ENCODE results near the gene WWOX. TPM values are rescaled to one million over a fixed set of nuclear protein-coding genes. Genes with fewer than 3 reads are reported as not detected.
A peak's percentile ranks its signal among the peaks of the same experiment; 100 is the strongest.

The WWOX gene
- total RNA-seq, 1 donor from 2014 or later = 28.2 TPM

DNA sequence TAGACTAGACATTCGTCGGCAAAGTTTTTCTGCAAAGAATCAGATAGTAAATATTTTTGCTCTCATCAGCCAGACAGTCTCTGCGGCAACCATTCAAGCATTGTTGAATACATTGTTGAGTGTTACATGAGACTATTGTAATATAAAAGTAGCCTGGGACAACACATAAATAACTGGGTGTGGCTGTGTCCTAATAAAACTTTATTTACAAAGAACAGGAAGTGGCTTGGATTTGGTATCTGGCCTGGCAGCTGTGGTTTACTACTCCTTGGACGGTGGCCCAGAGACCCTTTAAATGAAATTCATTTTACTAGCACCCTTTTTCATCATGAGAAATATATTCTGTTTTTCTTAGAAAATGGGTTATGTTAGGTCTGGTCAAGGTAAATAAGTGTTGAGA, 297.2 kb downstream of the WWOX start:
- H3K4me1 Mint-ChIP-seq (ENCODE audit: unreplicated experiment) = peaks cover 7% of the 10 kb centered on the region
- H3K27ac Mint-ChIP-seq (ENCODE audit: unreplicated experiment) = no peak overlapping the region
- no peak for DNase-seq (ENCODE audit: extremely low spot score, unreplicated experiment)
- TF ChIP-seq, protein P1, sequence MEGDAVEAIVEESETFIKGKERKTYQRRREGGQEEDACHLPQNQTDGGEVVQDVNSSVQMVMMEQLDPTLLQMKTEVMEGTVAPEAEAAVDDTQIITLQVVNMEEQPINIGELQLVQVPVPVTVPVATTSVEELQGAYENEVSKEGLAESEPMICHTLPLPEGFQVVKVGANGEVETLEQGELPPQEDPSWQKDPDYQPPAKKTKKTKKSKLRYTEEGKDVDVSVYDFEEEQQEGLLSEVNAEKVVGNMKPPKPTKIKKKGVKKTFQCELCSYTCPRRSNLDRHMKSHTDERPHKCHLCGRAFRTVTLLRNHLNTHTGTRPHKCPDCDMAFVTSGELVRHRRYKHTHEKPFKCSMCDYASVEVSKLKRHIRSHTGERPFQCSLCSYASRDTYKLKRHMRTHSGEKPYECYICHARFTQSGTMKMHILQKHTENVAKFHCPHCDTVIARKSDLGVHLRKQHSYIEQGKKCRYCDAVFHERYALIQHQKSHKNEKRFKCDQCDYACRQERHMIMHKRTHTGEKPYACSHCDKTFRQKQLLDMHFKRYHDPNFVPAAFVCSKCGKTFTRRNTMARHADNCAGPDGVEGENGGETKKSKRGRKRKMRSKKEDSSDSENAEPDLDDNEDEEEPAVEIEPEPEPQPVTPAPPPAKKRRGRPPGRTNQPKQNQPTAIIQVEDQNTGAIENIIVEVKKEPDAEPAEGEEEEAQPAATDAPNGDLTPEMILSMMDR (IDR thresholded peaks at IDR 0.05) = no peak
- no peaks in the 10 kb centered on the region for H3K27me3 Mint-ChIP-seq (ENCODE audit: unreplicated experiment)
- H3K36me3 Mint-ChIP-seq (ENCODE audit: unreplicated experiment) = peaks cover 6% of the 10 kb centered on the region
- H3K9me3 Mint-ChIP-seq (ENCODE audit: unreplicated experiment) = peaks cover 17% of the 10 kb centered on the region
- H3K4me3 Mint-ChIP-seq (ENCODE audit: unreplicated experiment) = no peak overlapping the region

GRCh38 chr16:78399384-78399783, 299.9 kb downstream of the WWOX start:
- TF ChIP-seq, protein P1 (IDR thresholded peaks at IDR 0.05) = no peak
- Mint-ChIP-seq H3K27me3 (ENCODE audit: unreplicated experiment) (no peaks in the 10 kb centered on the region), H3K9me3 (ENCODE audit: unreplicated experiment) (peaks cover 12% of the 10 kb centered on the region), H3K4me1 (ENCODE audit: unreplicated experiment) (peaks cover 2% of the 10 kb centered on the region), H3K36me3 (ENCODE audit: unreplicated experiment) (peaks cover 3% of the 10 kb centered on the region), H3K4me3 (ENCODE audit: unreplicated experiment) (no peak overlapping the region), H3K27ac (ENCODE audit: unreplicated experiment) (no peak overlapping the region)
- DNase-seq (ENCODE audit: extremely low spot score, unreplicated experiment) = no peak

DNA sequence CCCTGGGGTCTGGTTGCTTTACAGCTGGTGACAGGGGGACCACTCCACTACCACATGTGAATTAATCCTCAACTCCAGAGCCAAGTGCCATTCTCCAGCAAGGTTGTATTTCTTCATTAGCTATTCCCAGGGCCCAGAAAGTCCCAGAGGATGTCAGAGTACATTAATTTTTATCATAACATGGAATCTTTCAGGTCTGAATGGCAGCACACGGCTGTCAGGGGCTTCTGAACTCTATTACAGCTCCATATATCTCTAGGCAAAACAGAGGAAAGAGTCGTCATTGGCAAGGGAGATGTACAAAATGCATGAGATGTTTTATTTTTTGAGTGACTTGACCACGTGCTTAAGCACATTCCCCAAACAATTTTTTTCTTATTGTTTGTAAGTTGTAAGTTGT, 303.4 kb downstream of the WWOX start:
- no peaks in the 10 kb centered on the region for H3K36me3 Mint-ChIP-seq (ENCODE audit: unreplicated experiment)
- DNase-seq (ENCODE audit: extremely low spot score, unreplicated experiment) = no peak
- H3K9me3 Mint-ChIP-seq (ENCODE audit: unreplicated experiment) = peaks cover 10% of the 10 kb centered on the region
- peaks cover 28% of the 10 kb centered on the region for H3K4me1 Mint-ChIP-seq (ENCODE audit: unreplicated experiment)
- TF ChIP-seq, protein P1 (IDR thresholded peaks at IDR 0.05) = no peak
- H3K27ac Mint-ChIP-seq (ENCODE audit: unreplicated experiment) = no peak overlapping the region
- H3K4me3 Mint-ChIP-seq (ENCODE audit: unreplicated experiment) = no peak overlapping the region
- no peaks in the 10 kb centered on the region for H3K27me3 Mint-ChIP-seq (ENCODE audit: unreplicated experiment)

DNA sequence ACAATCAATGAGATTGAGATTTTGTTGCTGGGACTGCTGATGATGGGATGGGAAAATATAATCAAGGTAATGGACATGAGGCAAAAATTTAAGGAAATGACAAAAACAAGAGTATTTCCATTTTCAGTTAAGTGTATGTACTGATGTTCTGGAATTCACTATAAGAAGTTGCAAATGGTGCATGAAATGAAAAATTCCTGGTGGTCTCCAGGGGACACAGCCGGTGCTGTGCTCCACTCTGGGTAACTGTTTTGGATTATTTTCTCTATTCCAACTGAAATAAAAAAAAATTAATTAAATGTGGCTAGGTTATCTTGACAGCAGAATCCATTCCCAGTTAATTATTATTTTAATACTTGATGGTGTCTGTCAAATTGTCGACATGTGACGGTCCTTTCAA, 305.6 kb downstream of the WWOX start:
- DNase-seq (ENCODE audit: extremely low spot score, unreplicated experiment) = no peak
- Mint-ChIP-seq H3K9me3 (ENCODE audit: unreplicated experiment) (peaks cover 21% of the 10 kb centered on the region), H3K27me3 (ENCODE audit: unreplicated experiment) (no peaks in the 10 kb centered on the region), H3K27ac (ENCODE audit: unreplicated experiment) (no peak overlapping the region), H3K36me3 (ENCODE audit: unreplicated experiment) (no peaks in the 10 kb centered on the region), H3K4me1 (ENCODE audit: unreplicated experiment) (peaks cover 36% of the 10 kb centered on the region), H3K4me3 (ENCODE audit: unreplicated experiment) (no peak overlapping the region)
- TF ChIP-seq, protein P1 (IDR thresholded peaks at IDR 0.05) = no peak

DNA sequence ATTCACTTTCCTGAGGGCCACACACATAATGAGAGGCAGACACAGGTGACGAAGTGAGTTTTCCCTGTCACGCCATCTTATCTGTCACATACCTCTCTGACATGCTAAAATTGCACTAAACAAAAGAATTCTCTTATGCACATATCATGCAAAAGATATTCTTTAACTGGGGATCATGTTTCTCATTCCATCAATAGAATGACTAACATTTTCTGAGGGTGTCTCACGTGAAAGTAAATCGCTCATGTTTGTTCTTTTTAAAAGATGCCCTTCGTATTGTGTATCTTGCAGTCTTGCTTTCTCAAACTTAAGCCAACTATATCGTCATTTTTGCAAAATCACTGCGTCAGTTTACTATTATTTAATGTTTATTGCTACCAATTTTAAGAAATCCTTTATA, 306.4 kb downstream of the WWOX start:
- Mint-ChIP-seq H3K4me1 (ENCODE audit: unreplicated experiment) (peaks cover 36% of the 10 kb centered on the region), H3K36me3 (ENCODE audit: unreplicated experiment) (no peaks in the 10 kb centered on the region), H3K27ac (ENCODE audit: unreplicated experiment) (peak overlapping the region; percentile 75), H3K27me3 (ENCODE audit: unreplicated experiment) (no peaks in the 10 kb centered on the region), H3K9me3 (ENCODE audit: unreplicated experiment) (peaks cover 24% of the 10 kb centered on the region), H3K4me3 (ENCODE audit: unreplicated experiment) (no peak overlapping the region)
- no peak for DNase-seq (ENCODE audit: extremely low spot score, unreplicated experiment)
- TF ChIP-seq, protein P1 (IDR thresholded peaks at IDR 0.05) = no peak
